ENCODE data around the gene CTSA. TPM values are rescaled to one million over a fixed set of nuclear protein-coding genes. Genes with fewer than 3 reads are reported as not detected.
"Not testable (repeated sequence)": the region's sequence is repeated elsewhere in the genome, so short reads cannot be mapped to it uniquely, and the experiment has no call there.

Gene CTSA
- total and polyA plus RNA-seq, 9 donors: 45.0 to 210 (median 110) TPM

- H3K4me1 ChIP-seq (ENCODE audit: insufficient read depth): no peaks in the 10 kb centered on the region
- H3K9me3 ChIP-seq: no peaks in the 10 kb centered on the region
- intact Hi-C loops (cut with DNase I): loop anchor here in 2 of 4 donors (5.0 to 10.0 kb wide), 2 partner anchors 43 to 66 kb away; no protein-coding TSS in a partner anchor
- DNase-seq: no peak
- H3K4me3 ChIP-seq: no peak overlapping the region
- 72 to 81% (median 78%) methylated on average over 13 of the region's 13 CpGs for WGBS, 3 donors
- TF ChIP-seq CTCF (IDR thresholded peaks at IDR 0.05): no peak
- no peak overlapping the region for H3K27ac ChIP-seq
- H3K27me3 ChIP-seq: no peaks in the 10 kb centered on the region
- H3K36me3 ChIP-seq: no peaks in the 10 kb centered on the region
Measured at GRCh38 chr20:45899046-45899835, 8.1 kb downstream of the CTSA start.

GRCh38 chr20:45901332-45901731 lies 10.2 kb downstream of the CTSA start:
- H3K27me3 ChIP-seq; intact Hi-C loops (cut with DNase I); H3K27ac ChIP-seq; DNase-seq; H3K4me1 ChIP-seq (ENCODE audit: insufficient read depth); H3K4me3 ChIP-seq; H3K9me3 ChIP-seq; H3K36me3 ChIP-seq: not testable (repeated sequence)
- WGBS, 3 donors: 68 to 82% (median 80%) methylated on average over 6 of the region's 6 CpGs

GRCh38 chr20:45902199-45902701 lies 11.1 kb downstream of the CTSA start:
- WGBS, 3 donors: 91 to 95% (median 92%) methylated on average over 14 of the region's 14 CpGs
- no peaks in the 10 kb centered on the region for H3K4me1 ChIP-seq (ENCODE audit: insufficient read depth)
- intact Hi-C loops (cut with DNase I): no loop called here
- no peaks in the 10 kb centered on the region for H3K9me3 ChIP-seq
- H3K27ac ChIP-seq: no peak overlapping the region
- no peak for DNase-seq
- no peaks in the 10 kb centered on the region for H3K36me3 ChIP-seq
- TF ChIP-seq POLR2A (IDR thresholded peaks at IDR 0.05) (no peak), EP300 (IDR thresholded peaks at IDR 0.05) (no peak)
- H3K4me3 ChIP-seq: no peak overlapping the region
- H3K27me3 ChIP-seq: no peaks in the 10 kb centered on the region

- no peaks in the 10 kb centered on the region for H3K27me3 ChIP-seq
- H3K4me1 ChIP-seq (ENCODE audit: insufficient read depth): no peaks in the 10 kb centered on the region
- WGBS, 3 donors: 74 to 80% (median 74%) methylated on average over 16 of the region's 16 CpGs
- TF ChIP-seq CTCF (IDR thresholded peaks at IDR 0.05) (no peak), EP300 (IDR thresholded peaks at IDR 0.05) (no peak), POLR2A (IDR thresholded peaks at IDR 0.05) (no peak)
- DNase-seq: no peak
- no peaks in the 10 kb centered on the region for H3K36me3 ChIP-seq
- no peaks in the 10 kb centered on the region for H3K9me3 ChIP-seq
- H3K4me3 ChIP-seq: no peak overlapping the region
- intact Hi-C loops (cut with DNase I): no loop called here
- no peak overlapping the region for H3K27ac ChIP-seq
Measured at GRCh38 chr20:45904583-45905504, 13.7 kb downstream of the CTSA start.

- intact Hi-C loops (cut with DNase I): no loop called here
- WGBS, 3 donors: 71 to 76% (median 74%) methylated on average over 8 of the region's 8 CpGs
- no peak for TF ChIP-seq EP300 (IDR thresholded peaks at IDR 0.05)
- TF ChIP-seq POLR2A (IDR thresholded peaks at IDR 0.05): no peak
- TF ChIP-seq CTCF (IDR thresholded peaks at IDR 0.05): no peak
- no peak overlapping the region for H3K27ac ChIP-seq
- no peak for DNase-seq
- H3K36me3 ChIP-seq: no peaks in the 10 kb centered on the region
- peaks cover 3% of the 10 kb centered on the region for H3K4me1 ChIP-seq (ENCODE audit: insufficient read depth)
- no peaks in the 10 kb centered on the region for H3K9me3 ChIP-seq
- H3K27me3 ChIP-seq: no peaks in the 10 kb centered on the region
- no peak overlapping the region for H3K4me3 ChIP-seq
Measured at GRCh38 chr20:45905505-45906079, 14.5 kb downstream of the CTSA start.

Data from ovary (tissue), 9 donors.